HG03280 (cell line): ENCODE measurements around the gene CFAP46.

Experiments
- ATAC-seq: cut with Tn5 transposase; IDR thresholded peaks from one replicate; pipeline ENCODE4 v1.9.1; 2021; ENCODE audit warnings: mild to moderate bottlenecking, moderate library complexity; ENCODE audit not compliant: unreplicated experiment

CFAP46 gene

DNA sequence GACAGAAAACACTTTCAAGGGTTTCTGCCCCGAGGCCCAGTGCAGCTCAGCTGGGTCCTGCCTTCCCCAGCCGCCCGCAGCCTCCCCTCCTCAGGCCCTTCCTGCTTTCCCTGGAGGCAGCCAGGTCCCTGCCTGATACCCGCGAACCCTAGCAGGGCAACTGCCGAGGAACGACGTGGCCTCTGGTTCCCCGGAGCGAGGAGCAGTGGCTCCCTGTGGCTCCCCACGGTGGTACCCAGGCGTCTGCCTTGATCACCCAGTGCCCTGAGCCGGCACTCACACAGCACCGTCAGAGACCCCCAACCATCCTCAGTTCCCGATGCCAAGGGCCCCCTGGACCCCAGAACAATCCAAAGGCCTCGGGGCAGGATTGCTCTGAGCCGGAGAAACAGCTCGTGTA is 58.3 kb downstream of the CFAP46 start:
- ATAC-seq: no peak

- no peak for ATAC-seq
Measured at GRCh38 chr10:132883391-132883881, 58.9 kb downstream of the CFAP46 start.

- ATAC-seq: no peak
Measured at GRCh38 chr10:132882069-132882951, 60.1 kb downstream of the CFAP46 start.

DNA sequence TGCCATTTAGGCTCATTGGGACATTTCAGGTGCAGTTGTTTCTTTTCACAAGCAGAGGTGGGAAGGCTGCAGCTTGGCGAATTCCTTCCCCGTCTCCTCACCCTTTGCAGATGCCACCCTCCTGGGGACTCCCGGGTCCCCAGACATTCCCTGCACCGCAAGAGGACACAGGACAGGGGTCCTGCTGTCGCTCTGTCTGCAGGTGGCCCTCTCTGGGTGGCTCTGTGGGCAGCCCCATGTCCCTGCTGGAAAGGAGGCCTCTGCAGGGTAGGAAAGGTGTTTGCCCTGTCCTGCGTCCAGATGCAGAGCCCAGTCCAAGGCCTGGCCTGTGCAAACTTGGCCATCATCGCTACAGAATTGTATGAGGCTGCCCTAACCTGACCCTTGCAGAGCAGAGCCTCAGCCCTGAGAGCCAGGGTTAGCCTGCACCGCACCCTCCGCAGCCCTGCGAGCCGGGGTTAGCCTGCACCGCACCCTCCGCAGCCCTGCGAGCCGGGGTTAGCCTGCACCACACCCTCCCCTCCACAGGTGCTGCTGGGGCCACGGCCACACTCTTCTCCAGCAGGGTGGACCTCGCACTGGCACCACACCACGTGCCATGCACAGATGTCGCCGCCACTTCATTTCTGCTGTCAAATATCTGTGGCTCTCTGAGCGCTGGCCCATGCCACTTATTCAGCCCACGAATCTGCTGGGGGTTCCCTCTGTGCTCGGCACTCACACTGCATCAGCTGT is 61.0 kb downstream of the CFAP46 start:
- no peak for ATAC-seq

GRCh38 chr10:132880128-132880981 is 62.0 kb downstream of the CFAP46 start:
- ATAC-seq: no peak

DNA sequence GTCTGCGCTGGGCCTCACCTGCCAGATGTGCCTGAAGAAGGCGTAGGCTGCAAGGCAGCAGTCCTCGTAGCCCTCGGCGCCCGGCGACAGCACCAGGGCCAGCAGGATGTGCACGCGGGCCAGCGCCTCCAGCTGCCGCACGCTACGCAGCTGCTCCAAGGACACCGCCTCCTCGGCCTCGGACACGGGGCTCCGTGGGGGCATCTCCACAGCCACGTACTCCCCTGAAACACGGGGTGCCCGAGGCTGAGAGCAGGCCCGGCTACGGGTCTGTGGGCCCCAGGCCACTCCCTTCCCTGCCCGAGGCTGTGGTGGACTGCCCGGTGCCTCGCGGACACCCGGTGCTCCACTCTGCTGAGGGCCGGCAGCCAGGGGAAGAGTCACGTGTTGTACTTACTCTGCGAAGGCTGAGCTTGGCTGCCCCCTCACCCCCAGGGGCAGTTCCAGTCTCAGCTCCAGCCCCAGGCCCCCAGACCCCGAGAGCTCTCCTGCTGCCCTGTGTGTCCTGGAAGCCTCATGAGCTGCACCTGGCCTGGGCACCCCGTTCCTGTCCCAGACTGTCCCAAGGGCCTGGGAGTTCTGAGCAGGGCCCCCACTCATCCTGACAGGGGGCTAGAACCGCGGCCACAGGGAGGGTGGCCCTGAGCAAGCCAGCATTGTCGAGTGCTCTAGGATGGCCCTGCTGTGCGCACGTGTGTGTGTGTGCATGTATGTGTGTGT is 62.8 kb downstream of the CFAP46 start:
- no peak for ATAC-seq

- no peak for ATAC-seq
Measured at GRCh38 chr10:132878730-132879407, 63.5 kb downstream of the CFAP46 start.

- ATAC-seq: no peak
Measured at GRCh38 chr10:132878091-132878729, 64.2 kb downstream of the CFAP46 start.

DNA sequence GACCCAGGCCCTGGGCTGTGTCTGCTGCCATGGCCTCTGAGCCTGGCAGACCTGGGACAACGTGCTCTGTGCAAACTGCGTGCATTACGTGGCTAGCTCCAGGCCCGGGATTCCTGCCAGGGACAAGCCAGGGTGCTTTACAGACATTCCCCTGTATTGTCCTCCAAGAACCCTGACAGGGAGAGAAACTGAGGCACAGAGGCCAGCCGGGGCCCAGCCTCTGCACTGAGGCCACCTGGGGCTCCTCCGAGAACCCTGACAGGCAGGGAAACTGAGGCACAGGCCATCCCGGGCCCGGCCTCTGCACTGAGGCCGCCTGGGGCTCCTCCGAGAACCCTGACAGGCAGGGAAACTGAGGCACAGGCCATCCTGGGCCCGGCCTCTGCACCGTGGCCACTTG is 64.9 kb downstream of the CFAP46 start:
- ATAC-seq: no peak

GRCh38 chr10:132876993-132877431 is 65.4 kb downstream of the CFAP46 start:
- ATAC-seq: no peak

DNA sequence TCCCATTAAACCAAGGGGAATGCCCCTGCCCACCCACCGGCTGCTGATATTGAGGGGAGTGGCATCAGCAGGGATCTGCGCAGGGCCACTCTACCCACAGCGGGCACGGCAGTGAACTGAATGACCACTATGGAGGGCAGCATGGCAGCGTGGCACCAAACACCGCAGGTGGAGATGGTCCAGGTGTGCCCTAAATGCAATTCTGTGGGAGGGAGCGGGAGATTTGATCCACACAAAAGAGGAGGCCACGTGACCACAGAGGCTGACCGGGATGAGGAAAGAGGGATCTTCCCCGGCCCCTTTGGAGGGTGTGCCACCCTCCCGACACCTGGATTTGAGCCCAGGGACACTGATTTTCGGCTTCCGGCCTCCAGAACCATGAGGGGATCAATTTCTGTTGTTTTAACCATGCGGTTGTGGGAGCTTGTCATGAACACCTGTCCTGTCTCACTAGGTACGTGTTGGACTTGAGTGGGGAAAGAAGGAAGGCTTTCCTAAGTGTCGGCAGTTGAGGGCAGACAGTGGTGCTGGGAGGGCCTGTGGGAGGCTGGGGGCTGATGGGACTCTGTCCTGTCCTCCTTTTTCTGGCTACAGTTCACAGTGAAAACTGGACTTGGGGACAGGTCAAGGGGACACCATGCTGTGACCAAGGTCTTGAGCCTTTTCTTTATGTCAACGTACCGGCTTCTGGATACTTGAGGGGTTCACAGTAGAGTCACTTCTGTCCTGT is 66.1 kb downstream of the CFAP46 start:
- ATAC-seq: no peak

DNA sequence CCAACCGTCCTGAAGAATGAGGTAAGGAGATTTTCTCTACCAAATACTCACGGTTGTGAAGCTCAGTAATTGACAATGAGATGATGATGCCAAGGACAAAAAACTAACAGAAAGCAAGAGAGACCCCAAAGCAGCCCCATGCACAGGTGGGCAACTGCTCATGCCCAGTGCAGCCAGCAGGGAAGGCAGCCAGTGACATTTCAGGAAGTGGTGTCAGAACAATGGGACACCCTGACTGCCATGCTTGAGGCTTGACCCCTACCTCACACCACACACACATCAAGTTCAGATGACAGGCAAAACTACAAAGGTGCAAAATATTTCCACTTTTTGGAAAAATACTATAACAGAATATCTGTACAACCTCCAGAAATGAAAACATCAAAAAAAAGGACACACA is 66.9 kb downstream of the CFAP46 start:
- ATAC-seq: no peak

GRCh38 chr10:132873395-132873794 is 69.0 kb downstream of the CFAP46 start:
- ATAC-seq: no peak

DNA sequence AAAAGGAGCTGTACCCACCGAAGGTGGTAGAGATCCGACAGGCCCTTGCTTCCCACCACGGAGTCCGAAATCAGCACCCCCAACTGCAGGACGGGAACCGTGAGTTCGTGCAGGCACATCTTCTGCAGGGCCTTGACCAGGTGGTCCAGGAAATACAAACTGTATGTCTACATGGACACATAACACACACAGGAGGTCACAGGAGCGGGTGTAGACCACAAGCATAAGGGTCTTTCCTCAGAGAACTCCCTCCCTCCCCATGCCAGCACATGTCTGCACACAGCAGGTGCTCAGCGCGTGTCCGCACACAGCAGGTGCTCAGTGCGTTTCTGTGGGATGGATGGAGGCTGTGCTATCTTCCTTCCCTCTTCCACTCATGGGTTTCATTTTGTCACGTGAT is 69.7 kb downstream of the CFAP46 start:
- no peak for ATAC-seq

DNA sequence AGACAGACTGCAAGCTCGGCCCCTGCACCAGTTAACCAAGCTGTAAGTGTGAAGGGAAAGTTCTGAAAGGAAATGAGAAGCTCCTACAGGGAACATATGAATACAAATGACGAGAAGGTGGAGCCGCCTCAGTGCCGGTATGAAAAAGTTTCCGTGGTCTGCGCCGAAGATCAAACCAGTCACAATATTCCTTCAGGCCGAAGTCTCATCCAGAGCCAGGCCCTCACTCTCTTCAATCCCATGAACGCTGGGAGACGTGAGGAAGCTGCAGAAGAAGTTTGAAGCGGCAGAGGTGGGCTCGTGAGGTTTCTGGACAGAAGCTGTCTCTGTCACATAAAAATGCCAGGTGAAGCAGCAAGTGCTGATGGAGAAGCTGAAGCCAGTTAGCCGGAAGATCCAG is 71.9 kb downstream of the CFAP46 start:
- ATAC-seq: no peak

DNA sequence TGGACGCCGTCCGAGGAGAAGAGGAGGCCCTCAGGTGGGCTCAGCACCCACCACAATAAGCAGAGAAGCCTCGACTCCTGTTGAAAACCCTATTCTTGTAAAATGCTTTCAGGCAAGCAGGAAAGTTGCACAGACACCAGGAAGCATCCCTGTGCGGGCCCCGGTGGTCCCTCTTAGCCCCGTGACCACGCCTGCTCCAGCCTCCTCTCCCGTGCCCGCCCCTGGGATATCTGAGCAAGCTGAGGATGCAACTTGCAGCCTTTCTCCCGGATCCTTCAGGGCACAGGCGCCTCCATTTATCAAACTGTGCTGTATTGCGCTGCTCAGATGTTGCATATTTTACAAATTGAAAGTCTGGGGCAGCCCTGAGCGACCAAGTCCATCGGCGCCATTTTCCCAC is 72.7 kb downstream of the CFAP46 start:
- no peak for ATAC-seq

- ATAC-seq: no peak
Measured at GRCh38 chr10:132868995-132869394, 73.4 kb downstream of the CFAP46 start.

DNA sequence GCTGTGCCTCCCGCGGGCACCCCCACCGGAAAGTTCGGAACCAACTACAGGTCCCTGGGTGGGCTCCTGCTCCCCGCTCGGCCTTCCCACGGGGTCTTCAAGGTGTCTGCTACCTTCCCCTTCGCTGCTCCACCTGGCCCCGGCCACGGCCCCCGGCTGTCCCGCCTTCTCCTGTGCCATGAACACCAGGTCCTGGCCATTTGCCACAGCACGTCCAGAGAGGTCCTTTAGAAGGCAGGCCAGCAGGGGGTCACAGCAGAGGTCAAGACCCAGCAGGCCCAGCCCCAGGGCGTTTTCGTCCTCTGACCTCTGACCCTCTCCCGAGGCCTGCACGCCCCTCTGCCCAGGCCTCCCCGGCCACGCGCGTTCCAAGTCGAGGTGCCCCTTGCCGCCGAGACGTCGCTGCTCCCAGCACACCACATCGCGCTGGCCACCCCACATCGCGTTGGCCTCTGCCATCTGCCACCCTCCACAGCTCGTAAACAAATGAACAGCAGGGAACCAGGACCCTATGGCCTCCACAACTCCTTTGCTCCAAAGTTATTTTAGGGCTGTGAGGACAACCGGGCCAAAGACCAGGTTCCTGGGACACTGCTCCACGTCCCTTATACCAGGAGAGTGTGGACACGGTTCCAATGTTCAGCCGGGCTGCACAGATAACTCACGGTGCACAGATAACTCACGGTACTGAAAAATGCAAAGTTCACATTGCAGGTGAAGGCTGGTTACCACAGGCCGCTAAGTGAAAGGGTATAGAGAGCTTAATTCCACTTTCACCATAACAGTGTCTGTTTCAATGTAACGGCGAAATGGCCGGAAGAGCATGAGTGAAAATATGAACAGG is 74.3 kb downstream of the CFAP46 start:
- ATAC-seq: no peak
